ENCODE measurements around the gene LRRC8D. TPM values are rescaled to one million over a fixed set of nuclear protein-coding genes. Genes with fewer than 3 reads are reported as not detected.

Gene LRRC8D
- total RNA-seq, 1 experiment from 2014 or later, result 16.1 TPM

DNA sequence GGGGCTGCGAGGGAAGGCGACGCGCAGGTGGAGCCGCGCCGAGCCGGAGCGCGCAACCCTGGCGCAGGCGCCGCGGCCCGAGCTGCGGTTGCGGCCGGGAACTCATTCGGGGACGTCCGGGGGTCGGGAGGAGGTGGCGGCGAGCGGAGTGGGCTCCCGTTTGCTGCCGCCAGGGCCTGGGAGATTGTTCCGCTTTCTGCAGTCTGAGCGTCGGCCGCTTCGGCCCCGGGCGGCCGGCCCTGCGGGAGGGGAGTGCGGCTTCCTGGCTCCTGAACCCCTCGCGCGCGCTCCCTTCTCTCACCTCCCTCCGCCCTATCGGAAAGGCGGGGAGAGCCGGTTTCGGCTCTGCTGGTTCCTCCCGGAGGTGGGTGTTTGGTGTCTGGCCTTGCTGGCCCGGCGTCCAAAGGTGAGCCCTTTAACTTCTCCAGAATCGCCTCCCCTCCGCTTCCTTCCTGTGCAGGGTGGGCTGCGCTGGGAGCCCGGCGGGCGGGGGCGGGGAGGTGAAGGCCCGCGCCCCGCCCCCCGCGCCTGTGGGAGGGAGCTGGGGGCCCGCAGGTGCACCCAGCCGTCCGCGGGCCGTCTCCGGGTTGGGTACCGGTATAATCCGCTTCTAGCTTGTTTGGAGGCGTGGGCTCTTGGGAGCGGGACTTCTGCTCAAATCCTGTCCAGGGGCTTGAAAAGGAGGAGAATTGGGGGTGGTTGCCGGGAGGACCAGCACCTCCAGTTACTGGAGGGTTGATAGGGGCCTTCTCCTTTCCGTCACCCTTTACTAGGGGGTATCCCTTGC lies 683 bp downstream of the LRRC8D start:
- peak; percentile 38 to 48 for DNase-seq
- H3K27ac ChIP-seq, result no peak overlapping the region
- no peaks in the 10 kb centered on the region for H3K36me3 ChIP-seq
- no peaks in the 10 kb centered on the region for H3K27me3 ChIP-seq
- H3K4me1 ChIP-seq, result no peaks in the 10 kb centered on the region
- peak overlapping the region; percentile 89 for H3K4me3 ChIP-seq
- no peaks in the 10 kb centered on the region for H3K9me3 ChIP-seq (replicated peaks)

DNA sequence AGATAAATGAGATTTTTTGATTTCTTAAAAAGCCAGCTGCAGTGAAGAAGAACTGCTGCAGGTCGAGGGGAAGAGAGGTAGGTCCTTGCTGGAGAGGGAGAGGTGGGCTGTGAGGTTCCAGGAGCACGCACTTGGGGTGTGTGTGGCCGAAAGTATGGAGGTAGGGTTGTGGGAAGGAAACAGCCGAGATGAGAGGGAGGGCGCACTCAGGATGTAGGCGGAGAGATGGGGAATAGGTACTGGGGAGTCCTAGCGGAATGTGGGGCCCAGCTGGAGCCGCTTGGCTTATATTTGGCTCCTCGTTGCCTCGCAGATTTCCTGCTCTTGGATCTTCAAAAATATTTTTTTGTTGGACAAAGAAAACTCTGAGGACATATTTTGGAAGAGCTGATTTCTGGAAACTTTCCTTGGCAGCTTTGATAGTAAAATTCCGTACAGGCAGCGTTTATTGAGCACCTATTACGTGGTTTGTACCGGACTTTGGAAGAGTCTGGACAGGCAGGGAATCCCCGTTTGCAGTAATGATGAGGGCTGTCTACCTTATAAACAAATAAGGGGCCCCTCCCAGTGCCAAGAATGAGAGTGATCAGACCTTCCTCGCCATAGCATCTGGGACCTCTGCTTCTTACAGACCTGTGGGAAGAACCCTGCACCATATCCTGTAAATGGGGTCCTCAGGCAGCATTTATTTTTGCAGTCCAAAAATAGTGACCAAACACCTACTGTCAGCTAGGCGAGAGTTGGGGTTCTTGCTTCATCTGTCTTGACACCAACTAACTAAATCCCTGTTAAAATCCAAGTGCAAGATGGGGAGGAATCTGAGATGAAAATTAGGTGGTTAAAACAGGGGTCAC lies 1.5 kb downstream of the LRRC8D start:
- H3K4me1 ChIP-seq, result no peaks in the 10 kb centered on the region
- no peaks in the 10 kb centered on the region for H3K9me3 ChIP-seq (replicated peaks)
- no peaks in the 10 kb centered on the region for H3K27me3 ChIP-seq
- DNase-seq, result no peak
- no peak overlapping the region for H3K27ac ChIP-seq
- no peak overlapping the region for H3K4me3 ChIP-seq
- H3K36me3 ChIP-seq, result no peaks in the 10 kb centered on the region

DNA sequence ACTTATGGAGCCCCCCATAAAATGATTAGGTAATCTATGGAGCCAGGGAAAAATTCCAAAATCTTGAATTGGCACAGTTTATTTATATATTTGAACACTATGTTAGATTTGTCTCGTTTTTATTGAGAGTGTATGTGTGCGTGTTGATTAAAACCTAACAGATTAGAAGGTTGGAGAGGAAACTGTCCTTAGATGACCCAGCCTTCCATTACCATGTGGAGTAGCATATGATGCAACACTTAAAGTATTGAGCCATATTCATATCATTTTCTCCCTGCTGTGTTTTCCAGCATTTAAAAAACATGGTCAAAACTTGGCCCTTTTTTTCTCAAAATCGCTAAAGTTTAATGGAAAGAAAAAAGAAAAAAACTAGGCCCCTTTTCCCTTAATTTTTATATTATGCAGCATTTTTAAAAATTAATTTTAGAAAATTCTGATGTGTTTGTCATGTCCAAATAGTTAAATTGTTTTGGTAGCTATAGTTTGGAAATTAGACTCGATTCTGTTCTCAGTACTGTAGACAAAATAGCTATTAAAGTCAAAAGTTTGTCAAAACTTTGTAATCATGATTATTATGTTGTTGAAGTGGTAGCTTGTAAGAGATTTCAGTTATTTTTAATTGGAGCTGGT lies 2.3 kb downstream of the LRRC8D start:
- H3K4me3 ChIP-seq, result no peak overlapping the region
- H3K4me1 ChIP-seq, result no peaks in the 10 kb centered on the region
- no peaks in the 10 kb centered on the region for H3K36me3 ChIP-seq
- H3K27me3 ChIP-seq, result no peaks in the 10 kb centered on the region
- no peak for DNase-seq
- H3K9me3 ChIP-seq (replicated peaks), result no peaks in the 10 kb centered on the region
- no peak overlapping the region for H3K27ac ChIP-seq

DNA sequence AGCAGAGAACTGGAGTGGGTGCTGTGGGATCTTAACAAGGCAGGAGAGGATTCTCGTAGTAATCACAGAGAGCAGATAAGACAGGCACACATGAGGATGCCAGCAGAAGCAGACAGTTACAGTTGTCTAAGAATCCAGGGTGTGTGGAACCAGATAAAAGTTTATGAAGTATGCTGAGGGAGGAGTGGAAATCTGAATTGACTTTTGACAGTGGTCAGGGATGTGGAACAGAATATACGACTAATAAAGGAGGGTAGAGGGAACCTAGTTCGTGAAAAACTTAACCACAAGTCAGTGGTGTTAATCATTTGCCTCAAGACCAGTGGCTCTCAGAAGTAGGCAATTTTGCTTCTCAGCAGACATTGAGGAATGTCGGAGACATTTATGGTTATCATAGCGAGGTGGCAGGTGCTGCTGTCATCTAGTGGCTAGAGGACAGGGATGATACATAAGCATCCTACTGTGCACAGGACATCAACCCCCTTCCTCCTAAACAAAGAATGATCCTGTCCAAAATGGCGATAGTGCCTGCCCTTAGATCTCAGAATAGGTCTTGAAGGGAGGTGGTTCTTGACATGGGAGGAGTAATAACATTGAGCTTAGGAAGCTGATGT lies 3.0 kb downstream of the LRRC8D start:
- Histone ChIP-seq H3K4me3 (no peak overlapping the region), H3K9me3 (replicated peaks) (no peaks in the 10 kb centered on the region), H3K4me1 (no peaks in the 10 kb centered on the region), H3K36me3 (no peaks in the 10 kb centered on the region), H3K27me3 (no peaks in the 10 kb centered on the region), H3K27ac (no peak overlapping the region)
- DNase-seq, result no peak

DNA sequence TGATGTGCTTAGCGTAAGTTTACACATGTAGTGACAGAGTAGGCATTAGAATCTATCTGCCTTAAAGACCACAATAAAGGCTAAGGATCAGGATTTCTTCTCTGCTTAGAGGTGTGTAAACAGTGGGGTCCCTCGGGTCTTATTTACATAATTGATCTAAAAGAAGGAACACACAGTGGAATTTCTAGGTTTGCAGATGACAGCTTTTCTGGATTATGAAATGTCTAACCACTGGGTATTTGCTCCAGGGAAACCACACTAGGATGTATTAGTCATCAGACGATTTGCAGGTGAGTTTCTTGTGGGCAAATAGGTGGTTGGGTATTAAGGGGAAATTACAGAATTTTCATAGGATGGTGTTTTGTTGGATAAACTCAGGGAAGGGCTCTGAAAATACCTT lies 5.8 kb downstream of the LRRC8D start:
- Histone ChIP-seq H3K9me3 (replicated peaks) (no peaks in the 10 kb centered on the region), H3K4me1 (no peaks in the 10 kb centered on the region), H3K27me3 (no peaks in the 10 kb centered on the region), H3K27ac (no peak overlapping the region), H3K4me3 (no peak overlapping the region), H3K36me3 (no peaks in the 10 kb centered on the region)
- DNase-seq, result no peak

DNA sequence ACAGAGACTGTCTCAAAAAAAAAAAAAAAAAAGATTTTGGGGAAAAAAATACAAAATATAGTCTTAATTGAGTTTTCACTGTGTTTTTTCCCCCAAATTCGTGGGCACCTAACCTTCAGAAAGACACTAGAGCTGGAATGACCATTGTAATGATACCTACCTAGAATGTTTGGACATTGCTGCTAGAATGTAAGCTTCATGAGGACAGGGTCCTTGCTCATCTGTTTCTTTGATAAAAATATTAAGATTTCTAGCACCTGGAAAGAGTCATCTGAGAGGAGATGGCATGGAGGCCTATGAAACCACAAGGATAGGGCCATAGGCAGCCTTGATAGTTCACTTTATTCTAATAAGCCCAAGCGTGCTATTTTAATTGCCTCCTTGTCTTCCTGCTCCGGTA lies 6.5 kb downstream of the LRRC8D start:
- no peak overlapping the region for H3K4me3 ChIP-seq
- no peaks in the 10 kb centered on the region for H3K27me3 ChIP-seq
- H3K27ac ChIP-seq, result no peak overlapping the region

DNA sequence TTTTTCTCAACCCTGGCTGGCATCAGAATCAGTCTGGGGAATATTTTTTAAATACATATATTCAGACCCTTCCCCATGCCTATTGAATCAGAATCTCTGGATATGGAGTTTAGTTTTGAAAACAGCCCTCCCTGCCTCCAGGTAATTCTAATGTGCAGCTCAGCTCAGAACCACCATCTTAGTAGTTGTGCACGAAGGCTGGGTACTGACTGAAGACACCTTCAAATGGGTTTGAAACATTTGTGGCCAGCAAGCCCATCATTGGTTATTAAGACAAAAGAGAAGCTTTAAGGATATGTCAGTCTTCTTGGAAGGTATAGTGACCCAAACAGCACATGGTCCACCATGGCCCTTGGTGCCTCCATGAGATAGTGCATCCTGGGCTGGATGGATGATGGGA lies 7.1 kb downstream of the LRRC8D start:
- Histone ChIP-seq H3K4me1 (no peaks in the 10 kb centered on the region), H3K36me3 (no peaks in the 10 kb centered on the region), H3K27me3 (no peaks in the 10 kb centered on the region), H3K27ac (no peak overlapping the region), H3K9me3 (replicated peaks) (no peaks in the 10 kb centered on the region), H3K4me3 (no peak overlapping the region)
- DNase-seq, result no peak

More for the DNA sequence above, 6.5 kb downstream of the LRRC8D start:
- no peak for DNase-seq
- no peaks in the 10 kb centered on the region for H3K4me1 ChIP-seq
- H3K9me3 ChIP-seq (replicated peaks), result no peaks in the 10 kb centered on the region
- H3K36me3 ChIP-seq, result no peaks in the 10 kb centered on the region

DNA sequence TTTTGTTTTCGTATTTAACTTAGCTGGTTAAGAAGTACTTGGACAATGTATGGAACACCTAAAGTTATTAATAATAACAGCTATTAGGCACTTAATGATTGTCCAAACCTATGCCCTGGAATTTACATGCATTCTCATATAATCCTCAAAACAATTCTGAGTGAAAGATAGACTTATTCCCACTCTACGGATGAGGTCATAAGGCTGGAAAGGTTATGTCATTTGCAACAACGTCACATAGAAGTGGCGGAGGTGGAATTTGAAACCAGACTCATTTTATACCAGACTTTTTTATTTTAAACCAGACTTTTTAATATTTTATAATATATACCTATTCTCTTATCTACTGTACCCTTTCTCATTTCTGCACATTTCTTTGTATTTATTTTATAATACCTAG lies 8.4 kb downstream of the LRRC8D start:
- no peak for DNase-seq
- Histone ChIP-seq H3K27ac (no peak overlapping the region), H3K4me3 (no peak overlapping the region), H3K27me3 (no peaks in the 10 kb centered on the region), H3K36me3 (no peaks in the 10 kb centered on the region), H3K9me3 (replicated peaks) (no peaks in the 10 kb centered on the region), H3K4me1 (no peaks in the 10 kb centered on the region)

DNA sequence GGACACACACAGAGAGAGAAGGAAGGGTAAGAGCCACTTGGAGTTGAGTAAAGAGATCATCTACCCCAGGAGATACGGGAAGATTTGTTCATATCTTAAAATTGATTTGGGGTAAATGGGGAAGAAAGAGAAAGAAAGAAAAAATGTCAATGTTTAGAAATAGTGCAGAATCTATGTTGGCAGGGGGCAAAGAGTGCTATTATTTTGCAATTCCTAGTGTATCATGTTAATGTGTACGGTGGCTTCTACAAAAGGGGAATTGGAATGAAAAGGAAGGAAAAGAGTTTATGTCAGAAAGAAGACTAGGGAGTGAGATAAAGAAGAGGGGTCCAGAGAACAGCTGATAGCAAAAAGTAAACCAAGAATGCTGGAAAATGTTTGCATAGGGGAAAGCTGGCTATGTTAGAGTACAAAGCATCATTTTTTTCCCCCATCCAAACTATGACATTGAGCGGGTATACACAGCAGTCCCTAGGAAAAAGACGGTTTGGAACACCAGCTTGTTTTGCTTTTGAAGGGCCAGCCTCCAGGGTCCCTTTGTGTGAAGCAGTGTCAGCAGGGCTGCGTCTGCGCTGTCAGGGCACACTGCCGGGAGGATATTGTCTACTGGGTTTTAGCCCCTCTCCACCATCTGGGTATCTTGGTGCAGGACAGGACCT lies 10.8 kb downstream of the LRRC8D start:
- no peak overlapping the region for H3K27ac ChIP-seq
- no peaks in the 10 kb centered on the region for H3K27me3 ChIP-seq
- no peak for DNase-seq
- H3K4me3 ChIP-seq, result no peak overlapping the region
- no peaks in the 10 kb centered on the region for H3K36me3 ChIP-seq
- H3K4me1 ChIP-seq, result no peaks in the 10 kb centered on the region
- H3K9me3 ChIP-seq (replicated peaks), result no peaks in the 10 kb centered on the region

DNA sequence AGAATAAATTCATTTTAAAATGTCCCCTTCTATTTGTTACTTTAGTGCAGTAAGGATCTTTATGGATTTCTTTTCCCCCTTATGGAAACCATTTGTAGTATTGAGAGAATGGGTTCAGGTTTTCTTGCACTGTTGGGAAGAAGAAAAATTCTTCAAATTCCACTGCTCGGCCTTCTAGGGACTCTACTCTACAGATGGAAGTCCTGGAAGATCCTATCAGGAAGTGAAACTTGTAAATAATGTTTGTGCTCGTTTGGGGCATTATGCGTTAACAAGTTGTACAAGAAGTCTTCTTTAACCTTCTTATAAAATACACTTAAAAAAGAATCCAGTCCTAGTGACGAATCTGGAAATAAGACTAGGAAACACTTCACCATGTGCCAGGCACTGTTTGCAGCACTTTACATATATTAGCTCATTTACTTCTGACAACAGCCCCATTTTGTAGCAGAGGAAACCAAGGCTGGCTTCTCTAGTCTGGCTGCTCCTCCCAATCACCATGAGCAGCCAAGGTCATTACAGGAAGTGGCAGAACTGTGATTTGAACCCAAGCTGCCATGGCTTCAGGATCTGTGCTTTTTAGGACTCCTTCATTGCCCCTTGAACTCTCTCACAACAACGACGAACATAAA lies 11.8 kb downstream of the LRRC8D start:
- no peaks in the 10 kb centered on the region for H3K27me3 ChIP-seq
- no peak overlapping the region for H3K4me3 ChIP-seq
- no peak overlapping the region for H3K27ac ChIP-seq
- no peaks in the 10 kb centered on the region for H3K9me3 ChIP-seq (replicated peaks)
- no peaks in the 10 kb centered on the region for H3K4me1 ChIP-seq
- H3K36me3 ChIP-seq, result no peaks in the 10 kb centered on the region
- DNase-seq, result no peak

DNA sequence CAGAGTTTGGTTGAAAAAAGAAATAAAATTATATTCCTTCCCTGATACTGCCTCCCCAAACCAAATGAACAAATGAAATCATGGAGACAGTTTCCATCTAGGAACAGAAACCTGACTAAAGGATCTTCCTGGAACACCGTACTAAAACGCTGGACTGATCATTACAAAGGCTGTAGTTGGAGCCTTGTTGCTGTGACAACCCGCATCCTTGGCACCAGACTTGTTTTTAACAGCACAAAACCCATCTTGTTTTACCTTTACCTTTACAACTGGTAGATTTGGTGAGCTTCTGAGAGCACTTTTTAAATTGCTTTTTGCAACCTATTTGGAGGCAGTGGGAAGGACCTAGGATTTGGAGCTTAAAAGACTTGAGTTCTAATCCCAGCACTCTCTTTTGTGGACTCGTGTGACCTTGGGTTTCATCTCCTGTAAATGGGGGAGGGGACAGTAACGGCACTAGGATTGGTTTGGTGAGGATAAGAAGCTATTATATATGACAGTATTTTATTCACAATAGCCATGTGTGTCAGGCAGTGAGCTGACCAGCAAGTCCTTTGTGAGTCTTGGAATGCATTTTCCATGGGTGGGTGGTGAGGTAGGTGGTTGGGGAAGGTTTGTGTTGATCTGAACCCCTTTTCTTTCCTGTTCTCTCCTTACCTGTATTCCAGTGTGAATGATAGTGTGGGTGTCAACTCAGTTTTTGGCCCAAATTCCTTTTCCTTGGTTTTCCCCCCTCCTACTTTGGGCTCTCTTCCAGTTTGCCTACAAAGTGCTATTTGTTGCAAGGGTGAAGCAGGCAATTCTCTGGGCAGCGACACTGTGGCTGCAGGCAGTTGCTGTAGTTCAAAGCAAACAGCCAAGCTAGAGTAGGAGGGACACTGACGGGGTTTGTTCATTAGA lies 12.6 kb downstream of the LRRC8D start:
- H3K9me3 ChIP-seq (replicated peaks), result no peaks in the 10 kb centered on the region
- DNase-seq, result no peak
- H3K4me1 ChIP-seq, result no peaks in the 10 kb centered on the region
- no peaks in the 10 kb centered on the region for H3K36me3 ChIP-seq
- no peak overlapping the region for H3K27ac ChIP-seq
- H3K27me3 ChIP-seq, result no peaks in the 10 kb centered on the region
- no peak overlapping the region for H3K4me3 ChIP-seq

DNA sequence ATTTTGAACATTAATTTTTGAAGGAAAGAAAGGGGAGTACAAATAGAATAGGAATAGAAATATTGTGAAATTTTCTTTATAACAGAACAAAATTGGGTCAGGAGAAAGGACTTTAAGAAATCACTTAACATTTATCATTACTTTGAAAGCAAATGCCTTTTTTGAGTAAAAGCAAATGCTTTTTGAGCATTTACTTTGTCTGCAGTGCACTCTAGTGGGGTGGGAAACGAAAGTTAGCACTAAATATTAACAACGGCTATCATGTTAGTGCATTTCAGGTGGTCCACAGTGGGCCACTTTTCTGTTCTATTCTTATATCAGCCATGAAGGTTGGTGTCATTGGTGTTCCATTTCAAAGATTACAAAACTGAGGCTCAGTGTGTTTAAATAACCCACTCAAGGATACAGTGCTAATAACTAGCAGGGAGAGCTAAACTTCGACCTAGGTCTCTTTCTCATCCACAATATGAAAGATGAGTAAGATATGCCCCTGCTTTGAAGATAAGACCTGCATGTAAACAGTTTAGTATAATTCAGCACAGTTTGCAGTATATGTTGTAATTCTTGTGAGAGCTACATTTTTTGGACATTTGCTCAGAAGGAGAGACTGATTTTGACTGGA lies 13.4 kb downstream of the LRRC8D start:
- DNase-seq, result no peak
- Histone ChIP-seq H3K4me3 (no peak overlapping the region), H3K4me1 (no peaks in the 10 kb centered on the region)

More for the DNA sequence above, 13.4 kb downstream of the LRRC8D start:
- H3K9me3 ChIP-seq (replicated peaks), result no peaks in the 10 kb centered on the region
- H3K36me3 ChIP-seq, result no peaks in the 10 kb centered on the region
- H3K27ac ChIP-seq, result no peak overlapping the region
- no peaks in the 10 kb centered on the region for H3K27me3 ChIP-seq
